Naive thymus-derived CD4-positive, alpha-beta T cell (primary cell): ENCODE data around the gene CHAF1B. TPM values are rescaled to one million over a fixed set of nuclear protein-coding genes. Genes with fewer than 3 reads are reported as not detected.

ENCODE experiments used
- ATAC-seq: fragments of 150-1000 bp; cut with Tn5 transposase; 2 replicates; pipeline ENCODE4 v1.10.0; 2021; ENCODE audit warnings: mild to moderate bottlenecking, moderate library complexity
- CTCF ChIA-PET: fragments of 350-600 bp; sonication (Branson Sonifier 250); formaldehyde crosslinking; loops from one replicate; lab custom pipeline; 2021; ENCODE audit warnings: antibody characterized with exemption; lab: Charles Lee
- POLR2A ChIA-PET: fragments of 350-600 bp; sonication (Branson Sonifier 250); formaldehyde crosslinking; loops from one replicate; lab custom pipeline; 2021; ENCODE audit warnings: antibody characterized with exemption, inconsistent platforms; lab: Charles Lee
- DNase-seq, 9 donors: peaks; one replicate each; pipeline versions ENCODE4 v3.0.0 to v3.0.0-alpha.2; 2020 to 2022; ENCODE audit warnings: mixed read lengths in 1 of 9
- H3K27ac ChIP-seq: one replicate; pipeline ENCODE4 v1.7.0; 2013; ENCODE audit warnings: mild to moderate bottlenecking, low read depth, low read length, moderate library complexity
- H3K27me3 ChIP-seq, 2 donors: one replicate each; pipeline ENCODE4 v1.7.0; 2013; ENCODE audit warnings: low read length in 2 of 2, mild to moderate bottlenecking in 2 of 2, moderate library complexity in 2 of 2; ENCODE audit not compliant: control insufficient read depth in 2 of 2, insufficient read depth in 2 of 2
- H3K36me3 ChIP-seq, 3 experiments: 1 replicate in 2 of 3; 2 replicates in 1 of 3; pipeline ENCODE4 v1.7.0; 2013; ENCODE audit warnings: low read length in 3 of 3, mild to moderate bottlenecking in 3 of 3, moderate library complexity in 1 of 3; ENCODE audit not compliant: insufficient read depth in 3 of 3, control insufficient read depth in 2 of 3
- H3K4me1 ChIP-seq, 2 donors: one replicate each; pipeline ENCODE4 v1.7.0; 2013; ENCODE audit warnings: low read length in 2 of 2, mild to moderate bottlenecking in 2 of 2, moderate library complexity in 1 of 2; ENCODE audit not compliant: control insufficient read depth in 2 of 2, insufficient read depth in 2 of 2
- H3K4me3 ChIP-seq: 2 replicates; pipeline ENCODE4 v1.7.0; 2013; ENCODE audit warnings: mild to moderate bottlenecking, low read length
- H3K9me3 ChIP-seq, 3 experiments: 1 replicate in 2 of 3; 2 replicates in 1 of 3; pipeline ENCODE4 v1.7.0; 2013; ENCODE audit warnings: low read length in 3 of 3; ENCODE audit not compliant: control insufficient read depth in 2 of 3
- H3K27ac Mint-ChIP-seq, 9 donors: one replicate each; pipeline ENCODE4 v1.8.0; 2020 to 2022; ENCODE audit warnings: mixed read lengths in 9 of 9, mild to moderate bottlenecking in 8 of 9, moderate library complexity in 5 of 9, inconsistent platforms in 2 of 9
- H3K27me3 Mint-ChIP-seq, 5 donors: one replicate each; pipeline ENCODE4 v1.8.0; 2021 to 2022; ENCODE audit warnings: mixed read lengths in 5 of 5, mild to moderate bottlenecking in 1 of 5
- H3K36me3 Mint-ChIP-seq, 5 donors: one replicate each; pipeline ENCODE4 v1.8.0; 2020 to 2022; ENCODE audit warnings: mixed read lengths in 5 of 5, mild to moderate bottlenecking in 3 of 5, inconsistent platforms in 1 of 5
- H3K4me1 Mint-ChIP-seq, 7 donors: one replicate each; pipeline ENCODE4 v1.8.0; 2020 to 2022; ENCODE audit warnings: mixed read lengths in 7 of 7, mild to moderate bottlenecking in 3 of 7, inconsistent platforms in 1 of 7
- H3K4me3 Mint-ChIP-seq, 10 donors: one replicate each; pipeline ENCODE4 v1.8.0; 2020 to 2022; ENCODE audit warnings: mild to moderate bottlenecking in 10 of 10, mixed read lengths in 10 of 10, moderate library complexity in 6 of 10, inconsistent platforms in 2 of 10
- H3K9me3 Mint-ChIP-seq, 11 donors: one replicate each; pipeline ENCODE4 v1.8.0; 2020 to 2022; ENCODE audit warnings: mixed read lengths in 11 of 11, mild to moderate bottlenecking in 4 of 11, inconsistent platforms in 1 of 11, moderate library complexity in 1 of 11
- intact Hi-C, 2 donors: fragments of 100-400 bp; cut with micrococcal nuclease; formaldehyde crosslinking; loops; one replicate each; pipeline ENCODE4 v1.15.1; 2023
- polyA plus RNA-seq, 2 donors: library from polyadenylated mRNA; unstranded; fragments of 300-500 nt; fragmentation: Illumina TruSeq; gene quantifications; one replicate each; pipeline ENCODE4 v1.2.3, GENCODE V29; 2021
- total RNA-seq, 6 experiments: library from RNA in 5 of 6; stranded (reverse) in 5 of 6; gene quantifications; 1 replicate in 5 of 6; 2 replicates in 1 of 6; pipeline ENCODE4 v1.2.3 and lab custom pipeline; 2021 to 2026

Gene CHAF1B
- total and polyA plus RNA-seq, 7 experiments from 2014 or later = 0.61 to 21.4 (median 1.9) TPM

DNA sequence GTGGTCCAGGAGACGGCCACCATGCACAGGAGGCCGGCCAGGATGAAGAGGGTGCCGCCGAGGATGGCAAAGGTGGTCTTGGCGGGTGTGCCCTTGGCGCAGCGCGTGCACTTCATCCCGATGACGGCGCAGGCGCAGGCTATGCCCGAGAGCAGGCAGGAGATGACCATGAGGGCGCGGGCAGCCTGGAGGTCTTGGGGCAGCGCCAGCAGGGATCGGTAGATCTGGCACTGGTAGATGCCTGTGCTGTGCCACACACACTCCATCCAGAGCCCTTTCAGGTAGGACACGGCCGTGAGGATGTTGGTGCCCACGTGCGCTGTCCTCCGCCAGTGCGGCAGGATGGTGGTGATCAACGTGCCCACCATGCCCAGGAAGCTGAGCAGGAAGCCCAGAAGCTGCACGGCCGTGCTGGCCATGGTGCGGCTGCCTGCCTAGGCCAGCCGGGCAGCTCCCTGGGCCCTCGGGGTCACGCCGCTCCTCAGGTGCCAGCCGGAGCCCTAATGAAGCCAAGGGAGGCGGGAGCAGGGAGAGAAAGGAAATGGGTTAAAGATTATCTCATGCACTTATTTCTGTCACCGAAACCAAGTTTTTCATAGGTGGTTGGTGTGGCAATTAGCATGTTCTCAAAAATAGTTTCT lies 76.2 kb downstream of the CHAF1B start:
- Mint-ChIP-seq H3K4me3 (no peak overlapping the region), H3K4me1 (peaks cover 0 to 3% (median 0%) of the 10 kb centered on the region in 7 donors), H3K36me3 (no peaks in the 10 kb centered on the region), H3K9me3 (no peaks in the 10 kb centered on the region), H3K27ac (no peak overlapping the region), H3K27me3 (peaks cover 0 to 8% (median 6%) of the 10 kb centered on the region in 5 donors)
- Histone ChIP-seq H3K9me3 (no peaks in the 10 kb centered on the region), H3K27ac (no peak overlapping the region), H3K27me3 (no peaks in the 10 kb centered on the region), H3K4me3 (no peak overlapping the region), H3K36me3 (no peaks in the 10 kb centered on the region), H3K4me1 (no peaks in the 10 kb centered on the region)
- DNase-seq (no peak), ATAC-seq (no peak)
- POLR2A ChIA-PET = no interaction called here
- CTCF ChIA-PET = no interaction called here
- intact Hi-C loops = no loop called here

DNA sequence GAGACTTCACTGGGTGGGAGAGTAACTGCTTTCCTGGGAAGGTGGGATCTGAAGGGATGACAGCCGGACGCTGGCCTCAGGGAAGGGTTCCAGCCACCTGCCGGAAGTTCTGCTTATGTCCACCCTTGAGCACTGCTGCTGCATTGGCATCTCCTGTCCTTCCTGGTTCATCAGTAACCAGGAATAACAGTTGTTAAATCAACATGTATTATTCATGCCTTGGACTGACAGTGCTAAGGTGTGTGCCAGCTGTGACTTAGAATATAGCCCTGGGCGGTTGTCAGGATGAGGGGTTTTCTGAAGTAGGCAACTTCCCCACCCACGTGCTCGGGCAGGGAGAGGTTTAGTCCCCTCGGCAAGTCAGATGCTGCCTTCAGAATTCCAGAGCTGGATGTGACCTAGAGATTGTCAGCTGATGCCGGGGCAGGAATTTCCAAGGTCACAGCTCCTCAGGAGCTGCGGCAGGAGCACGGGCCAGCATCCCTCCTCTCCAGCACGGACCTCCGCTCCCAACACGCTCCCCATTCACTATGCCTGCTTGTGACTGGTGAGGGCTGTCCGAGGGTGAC lies 76.8 kb downstream of the CHAF1B start:
- Histone ChIP-seq H3K4me3 (no peak overlapping the region), H3K36me3 (no peaks in the 10 kb centered on the region), H3K27ac (no peak overlapping the region), H3K27me3 (no peaks in the 10 kb centered on the region), H3K4me1 (no peaks in the 10 kb centered on the region), H3K9me3 (no peaks in the 10 kb centered on the region)
- H3K27me3 Mint-ChIP-seq = peaks cover 0 to 8% (median 6%) of the 10 kb centered on the region in 5 donors
- no peak overlapping the region for H3K4me3 Mint-ChIP-seq
- CTCF ChIA-PET = no interaction called here
- H3K9me3 Mint-ChIP-seq = no peaks in the 10 kb centered on the region
- no peaks in the 10 kb centered on the region for H3K36me3 Mint-ChIP-seq
- intact Hi-C loops = no loop called here
- POLR2A ChIA-PET = no interaction called here
- ATAC-seq = no peak
- H3K27ac Mint-ChIP-seq = no peak overlapping the region
- DNase-seq = no peak
- peaks cover 0 to 3% (median 0%) of the 10 kb centered on the region in 7 donors for H3K4me1 Mint-ChIP-seq

DNA sequence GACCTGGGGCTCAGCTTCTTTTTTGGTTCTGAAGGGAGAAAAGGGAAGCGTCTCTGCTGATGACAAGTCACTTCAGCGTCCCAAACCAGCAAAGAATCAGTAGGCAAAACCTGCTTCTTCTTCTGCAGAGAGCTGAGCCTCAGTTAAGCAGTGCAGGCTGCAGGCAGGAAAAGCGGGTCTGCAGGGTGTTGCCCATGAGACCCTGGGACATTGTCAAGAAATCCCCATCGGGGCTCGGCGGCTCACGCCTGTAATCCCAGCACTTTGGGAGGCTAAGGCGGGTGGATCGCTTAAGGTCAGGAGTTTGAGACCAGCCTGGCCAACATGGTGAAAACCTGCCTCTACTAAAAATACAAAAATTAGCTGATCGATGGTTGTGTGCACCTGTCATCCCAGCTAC lies 78.0 kb downstream of the CHAF1B start:
- POLR2A ChIA-PET = no interaction called here
- Mint-ChIP-seq H3K27ac (peak overlapping the region in 1 of 9 donors; percentile 56), H3K4me3 (no peak overlapping the region), H3K36me3 (no peaks in the 10 kb centered on the region), H3K4me1 (peaks cover 0 to 3% (median 0%) of the 10 kb centered on the region in 7 donors), H3K27me3 (peaks cover 0 to 8% (median 6%) of the 10 kb centered on the region in 5 donors), H3K9me3 (no peaks in the 10 kb centered on the region)
- Histone ChIP-seq H3K27me3 (no peaks in the 10 kb centered on the region), H3K36me3 (no peaks in the 10 kb centered on the region), H3K9me3 (no peaks in the 10 kb centered on the region), H3K4me1 (no peaks in the 10 kb centered on the region), H3K27ac (no peak overlapping the region), H3K4me3 (no peak overlapping the region)
- intact Hi-C loops = no loop called here
- no peak for ATAC-seq
- CTCF ChIA-PET = no interaction called here
- DNase-seq = no peak

DNA sequence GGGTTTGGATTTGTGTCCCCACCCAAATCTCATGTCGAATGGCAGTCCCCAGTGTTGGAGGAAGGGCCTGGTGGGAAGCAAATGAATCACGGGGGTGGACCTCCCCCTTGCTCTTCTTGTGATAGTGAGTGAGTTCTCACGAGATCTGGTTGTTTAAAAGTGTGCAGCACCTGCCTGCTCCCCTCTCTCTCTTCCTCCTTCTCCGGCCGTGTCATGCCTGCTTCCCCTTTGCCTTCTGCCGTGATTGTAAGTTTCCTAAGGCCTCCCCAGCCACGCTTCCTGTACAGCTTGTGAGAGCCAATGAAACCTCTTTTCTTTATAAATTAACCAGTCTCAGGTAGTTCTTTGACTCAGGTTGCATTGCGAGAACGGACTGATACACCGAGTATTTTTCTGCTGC lies 78.8 kb downstream of the CHAF1B start:
- Histone ChIP-seq H3K4me3 (no peak overlapping the region), H3K27me3 (no peaks in the 10 kb centered on the region), H3K9me3 (no peaks in the 10 kb centered on the region), H3K36me3 (no peaks in the 10 kb centered on the region), H3K27ac (no peak overlapping the region), H3K4me1 (no peaks in the 10 kb centered on the region)
- Mint-ChIP-seq H3K36me3 (no peaks in the 10 kb centered on the region), H3K27ac (no peak overlapping the region), H3K4me3 (no peak overlapping the region), H3K27me3 (peaks cover 0 to 8% (median 6%) of the 10 kb centered on the region in 5 donors), H3K4me1 (peaks cover 0 to 3% (median 0%) of the 10 kb centered on the region in 7 donors), H3K9me3 (no peaks in the 10 kb centered on the region)
- DNase-seq (no peak), ATAC-seq (no peak)
- ChIA-PET CTCF (no interaction called here), POLR2A (no interaction called here)
- intact Hi-C loops = no loop called here

DNA sequence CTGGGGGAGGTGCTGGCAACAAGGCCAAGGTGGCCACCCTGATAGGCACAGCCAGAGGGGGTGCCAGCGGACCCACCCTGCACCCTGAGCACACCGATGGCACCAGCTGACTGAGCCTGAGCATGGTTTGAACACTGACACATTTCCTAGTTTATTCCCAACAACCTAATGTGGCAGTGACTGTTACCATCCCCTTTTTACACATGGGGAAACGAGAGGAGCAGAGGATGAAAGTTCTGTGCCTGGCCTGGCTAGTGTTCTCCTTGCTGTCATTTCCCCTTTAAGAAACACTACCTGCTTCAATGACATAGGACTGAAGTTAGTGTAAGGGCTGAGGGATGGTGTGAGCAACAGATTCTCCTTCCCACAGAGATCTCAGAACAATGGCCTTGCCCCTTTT lies 79.4 kb downstream of the CHAF1B start:
- no peaks in the 10 kb centered on the region for H3K27me3 ChIP-seq
- intact Hi-C loops = no loop called here
- Mint-ChIP-seq H3K4me3 (no peak overlapping the region), H3K36me3 (no peaks in the 10 kb centered on the region), H3K27ac (no peak overlapping the region), H3K9me3 (no peaks in the 10 kb centered on the region), H3K4me1 (peaks cover 0 to 3% (median 0%) of the 10 kb centered on the region in 7 donors), H3K27me3 (peaks cover 0 to 8% (median 6%) of the 10 kb centered on the region in 5 donors)
- H3K36me3 ChIP-seq = no peaks in the 10 kb centered on the region
- DNase-seq = no peak
- POLR2A ChIA-PET = no interaction called here
- no peak overlapping the region for H3K4me3 ChIP-seq
- H3K4me1 ChIP-seq = no peaks in the 10 kb centered on the region
- H3K27ac ChIP-seq = no peak overlapping the region
- CTCF ChIA-PET = no interaction called here
- no peaks in the 10 kb centered on the region for H3K9me3 ChIP-seq
- ATAC-seq = no peak

DNA sequence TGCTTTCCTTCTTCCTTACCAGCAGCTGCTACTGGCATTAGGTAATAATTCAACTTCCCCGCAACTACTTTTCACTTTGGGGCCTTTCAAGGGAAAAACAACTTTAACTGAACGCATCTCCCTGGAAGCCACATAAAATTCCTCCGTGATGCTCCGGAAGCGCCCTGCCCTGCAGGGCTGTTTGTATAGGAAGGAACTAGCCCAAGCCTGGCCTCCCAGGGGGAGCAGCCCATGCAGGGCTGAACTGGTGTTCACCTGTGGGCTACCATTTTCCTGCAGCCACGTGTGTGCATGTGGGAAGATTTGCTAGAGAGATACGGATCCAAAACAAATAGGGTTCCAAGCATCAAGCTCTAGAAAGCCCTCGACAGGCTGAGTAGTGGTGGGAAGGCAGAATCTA lies 80.3 kb downstream of the CHAF1B start:
- Mint-ChIP-seq H3K36me3 (no peaks in the 10 kb centered on the region), H3K27ac (no peak overlapping the region), H3K4me3 (no peak overlapping the region), H3K27me3 (peaks cover 0 to 11% (median 6%) of the 10 kb centered on the region in 5 donors), H3K4me1 (peaks cover 0 to 3% (median 0%) of the 10 kb centered on the region in 7 donors), H3K9me3 (no peaks in the 10 kb centered on the region)
- POLR2A ChIA-PET = no interaction called here
- Histone ChIP-seq H3K4me1 (no peaks in the 10 kb centered on the region), H3K9me3 (no peaks in the 10 kb centered on the region), H3K4me3 (no peak overlapping the region), H3K36me3 (no peaks in the 10 kb centered on the region), H3K27me3 (no peaks in the 10 kb centered on the region), H3K27ac (no peak overlapping the region)
- DNase-seq (no peak), ATAC-seq (no peak)
- intact Hi-C loops = no loop called here
- CTCF ChIA-PET = no interaction called here

DNA sequence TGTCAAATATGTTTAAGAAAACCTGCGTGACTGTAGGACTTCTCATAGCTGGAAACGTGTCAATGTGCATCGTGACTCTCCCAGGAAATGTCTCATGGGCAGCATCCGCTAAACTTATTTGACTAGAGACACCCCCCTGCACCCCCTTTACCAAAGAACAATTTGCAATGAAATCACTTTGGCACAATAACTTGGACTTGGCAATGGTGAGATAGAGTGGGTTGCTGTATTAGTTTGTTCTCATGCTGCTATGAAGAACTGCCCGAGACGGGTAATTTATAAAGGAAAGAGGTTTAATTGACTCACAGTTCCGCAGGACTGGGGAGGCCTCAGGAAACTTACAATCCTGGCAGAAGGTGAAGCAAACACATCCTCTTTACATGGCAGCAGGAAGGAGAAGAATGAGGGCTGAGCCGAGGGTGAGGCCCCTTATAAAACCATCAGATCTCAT lies 80.9 kb downstream of the CHAF1B start:
- Mint-ChIP-seq H3K4me1 (peaks cover 0 to 3% (median 0%) of the 10 kb centered on the region in 7 donors), H3K9me3 (no peaks in the 10 kb centered on the region), H3K27me3 (peaks cover 0 to 11% (median 3%) of the 10 kb centered on the region in 5 donors), H3K27ac (no peak overlapping the region), H3K36me3 (no peaks in the 10 kb centered on the region), H3K4me3 (no peak overlapping the region)
- DNase-seq = no peak
- Histone ChIP-seq H3K9me3 (no peaks in the 10 kb centered on the region), H3K27me3 (no peaks in the 10 kb centered on the region), H3K4me3 (no peak overlapping the region), H3K36me3 (no peaks in the 10 kb centered on the region), H3K4me1 (no peaks in the 10 kb centered on the region), H3K27ac (no peak overlapping the region)
- POLR2A ChIA-PET = no interaction called here
- CTCF ChIA-PET = no interaction called here
- intact Hi-C loops = no loop called here
- no peak for ATAC-seq
